ENCODE data around the gene ULK1.

The ULK1 gene

GRCh38 chr12:131914179-131914702, 19.8 kb downstream of the ULK1 start:
- Histone ChIP-seq H3K36me3 (ENCODE audit: insufficient read depth, low read depth, low read length) (peaks cover 51% of the 10 kb centered on the region), H3K27ac (ENCODE audit: low read length) (no peak overlapping the region), H3K9ac (ENCODE audit: low read depth, low read length) (no peak overlapping the region), H3K4me3 (ENCODE audit: low read length) (no peak overlapping the region), H3K9me3 (ENCODE audit: insufficient read depth, low read depth, low read length) (no peaks in the 10 kb centered on the region), H3K4me1 (ENCODE audit: insufficient read depth, low read length) (no peaks in the 10 kb centered on the region), H3K27me3 (ENCODE audit: insufficient read depth, low read length) (no peaks in the 10 kb centered on the region)

- peaks cover 51% of the 10 kb centered on the region for H3K36me3 ChIP-seq (ENCODE audit: insufficient read depth, low read depth, low read length)
- H3K27me3 ChIP-seq (ENCODE audit: insufficient read depth, low read length): no peaks in the 10 kb centered on the region
- H3K4me3 ChIP-seq (ENCODE audit: low read length): no peak overlapping the region
- H3K9me3 ChIP-seq (ENCODE audit: insufficient read depth, low read depth, low read length): no peaks in the 10 kb centered on the region
- no peaks in the 10 kb centered on the region for H3K4me1 ChIP-seq (ENCODE audit: insufficient read depth, low read length)
- H3K27ac ChIP-seq (ENCODE audit: low read length): no peak overlapping the region
- H3K9ac ChIP-seq (ENCODE audit: low read depth, low read length): no peak overlapping the region
Measured at GRCh38 chr12:131915000-131915689, 20.7 kb downstream of the ULK1 start.

- H3K27me3 ChIP-seq (ENCODE audit: insufficient read depth, low read length): no peaks in the 10 kb centered on the region
- H3K4me3 ChIP-seq (ENCODE audit: low read length): no peak overlapping the region
- H3K9me3 ChIP-seq (ENCODE audit: insufficient read depth, low read depth, low read length): no peaks in the 10 kb centered on the region
- no peak overlapping the region for H3K27ac ChIP-seq (ENCODE audit: low read length)
- no peaks in the 10 kb centered on the region for H3K4me1 ChIP-seq (ENCODE audit: insufficient read depth, low read length)
- no peak overlapping the region for H3K9ac ChIP-seq (ENCODE audit: low read depth, low read length)
- peaks cover 50% of the 10 kb centered on the region for H3K36me3 ChIP-seq (ENCODE audit: insufficient read depth, low read depth, low read length)
Measured at GRCh38 chr12:131915823-131916222, 21.4 kb downstream of the ULK1 start.

GRCh38 chr12:131916306-131917138, 22.1 kb downstream of the ULK1 start:
- H3K36me3 ChIP-seq (ENCODE audit: insufficient read depth, low read depth, low read length): peaks cover 49% of the 10 kb centered on the region
- no peak overlapping the region for H3K9ac ChIP-seq (ENCODE audit: low read depth, low read length)
- no peak overlapping the region for H3K27ac ChIP-seq (ENCODE audit: low read length)
- H3K9me3 ChIP-seq (ENCODE audit: insufficient read depth, low read depth, low read length): no peaks in the 10 kb centered on the region
- no peak overlapping the region for H3K4me3 ChIP-seq (ENCODE audit: low read length)
- H3K4me1 ChIP-seq (ENCODE audit: insufficient read depth, low read length): no peaks in the 10 kb centered on the region
- no peaks in the 10 kb centered on the region for H3K27me3 ChIP-seq (ENCODE audit: insufficient read depth, low read length)

GRCh38 chr12:131917139-131917710, 22.8 kb downstream of the ULK1 start:
- no peaks in the 10 kb centered on the region for H3K4me1 ChIP-seq (ENCODE audit: insufficient read depth, low read length)
- no peaks in the 10 kb centered on the region for H3K27me3 ChIP-seq (ENCODE audit: insufficient read depth, low read length)
- H3K9ac ChIP-seq (ENCODE audit: low read depth, low read length): no peak overlapping the region
- H3K9me3 ChIP-seq (ENCODE audit: insufficient read depth, low read depth, low read length): no peaks in the 10 kb centered on the region
- H3K27ac ChIP-seq (ENCODE audit: low read length): no peak overlapping the region
- peaks cover 49% of the 10 kb centered on the region for H3K36me3 ChIP-seq (ENCODE audit: insufficient read depth, low read depth, low read length)
- H3K4me3 ChIP-seq (ENCODE audit: low read length): no peak overlapping the region

- H3K27ac ChIP-seq (ENCODE audit: low read length): no peak overlapping the region
- no peak overlapping the region for H3K4me3 ChIP-seq (ENCODE audit: low read length)
- H3K9ac ChIP-seq (ENCODE audit: low read depth, low read length): no peak overlapping the region
- no peaks in the 10 kb centered on the region for H3K4me1 ChIP-seq (ENCODE audit: insufficient read depth, low read length)
- H3K36me3 ChIP-seq (ENCODE audit: insufficient read depth, low read depth, low read length): peaks cover 46% of the 10 kb centered on the region
- H3K9me3 ChIP-seq (ENCODE audit: insufficient read depth, low read depth, low read length): no peaks in the 10 kb centered on the region
- H3K27me3 ChIP-seq (ENCODE audit: insufficient read depth, low read length): no peaks in the 10 kb centered on the region
Measured at GRCh38 chr12:131917711-131918306, 23.4 kb downstream of the ULK1 start.

- H3K27me3 ChIP-seq (ENCODE audit: insufficient read depth, low read length): no peaks in the 10 kb centered on the region
- H3K4me3 ChIP-seq (ENCODE audit: low read length): no peak overlapping the region
- H3K27ac ChIP-seq (ENCODE audit: low read length): no peak overlapping the region
- no peaks in the 10 kb centered on the region for H3K4me1 ChIP-seq (ENCODE audit: insufficient read depth, low read length)
- peaks cover 46% of the 10 kb centered on the region for H3K36me3 ChIP-seq (ENCODE audit: insufficient read depth, low read depth, low read length)
- H3K9ac ChIP-seq (ENCODE audit: low read depth, low read length): no peak overlapping the region
- H3K9me3 ChIP-seq (ENCODE audit: insufficient read depth, low read depth, low read length): no peaks in the 10 kb centered on the region
Measured at GRCh38 chr12:131918311-131919050, 24.1 kb downstream of the ULK1 start.

- H3K4me1 ChIP-seq (ENCODE audit: insufficient read depth, low read length): no peaks in the 10 kb centered on the region
- H3K27ac ChIP-seq (ENCODE audit: low read length): no peak overlapping the region
- no peak overlapping the region for H3K9ac ChIP-seq (ENCODE audit: low read depth, low read length)
- no peaks in the 10 kb centered on the region for H3K9me3 ChIP-seq (ENCODE audit: insufficient read depth, low read depth, low read length)
- peaks cover 46% of the 10 kb centered on the region for H3K36me3 ChIP-seq (ENCODE audit: insufficient read depth, low read depth, low read length)
- no peak overlapping the region for H3K4me3 ChIP-seq (ENCODE audit: low read length)
- no peaks in the 10 kb centered on the region for H3K27me3 ChIP-seq (ENCODE audit: insufficient read depth, low read length)
Measured at GRCh38 chr12:131919051-131919347, 24.6 kb downstream of the ULK1 start.

- H3K9me3 ChIP-seq (ENCODE audit: insufficient read depth, low read depth, low read length): no peaks in the 10 kb centered on the region
- no peak overlapping the region for H3K27ac ChIP-seq (ENCODE audit: low read length)
- H3K36me3 ChIP-seq (ENCODE audit: insufficient read depth, low read depth, low read length): peaks cover 41% of the 10 kb centered on the region
- H3K9ac ChIP-seq (ENCODE audit: low read depth, low read length): no peak overlapping the region
- no peak overlapping the region for H3K4me3 ChIP-seq (ENCODE audit: low read length)
- H3K27me3 ChIP-seq (ENCODE audit: insufficient read depth, low read length): no peaks in the 10 kb centered on the region
- H3K4me1 ChIP-seq (ENCODE audit: insufficient read depth, low read length): no peaks in the 10 kb centered on the region
Measured at GRCh38 chr12:131919366-131920156, 25.1 kb downstream of the ULK1 start.

GRCh38 chr12:131920157-131920508, 25.7 kb downstream of the ULK1 start:
- Histone ChIP-seq H3K9me3 (ENCODE audit: insufficient read depth, low read depth, low read length) (no peaks in the 10 kb centered on the region), H3K9ac (ENCODE audit: low read depth, low read length) (no peak overlapping the region), H3K27me3 (ENCODE audit: insufficient read depth, low read length) (no peaks in the 10 kb centered on the region), H3K27ac (ENCODE audit: low read length) (no peak overlapping the region), H3K4me1 (ENCODE audit: insufficient read depth, low read length) (no peaks in the 10 kb centered on the region), H3K4me3 (ENCODE audit: low read length) (no peak overlapping the region), H3K36me3 (ENCODE audit: insufficient read depth, low read depth, low read length) (peaks cover 36% of the 10 kb centered on the region)

All from iPS-20b (cell line).